HCT116 (cell line): Measurements from ENCODE around the gene IGFALS. TPM values are rescaled to one million over a fixed set of nuclear protein-coding genes. Genes with fewer than 3 reads are reported as not detected.

Experiments used
- ATAC-seq: fragments of 200-7000 bp; cut with Tn5 transposase; 2 replicates; pipeline ENCODE4 v1.9.1; 2020; ENCODE audit warnings: mild to moderate bottlenecking, moderate library complexity
- BruUV-seq: library from RNA; stranded (reverse); fragments of 400-500 nt; replicated peaks from 2 replicates; lab custom pipeline; 2021; lab: Mats Ljungman, UMichigan
- CTCF ChIA-PET: fragments of 300-600 bp; sonication (Branson Sonifier 250); formaldehyde crosslinking; loops from one replicate; lab custom pipeline; 2021; ENCODE audit warnings: antibody characterized with exemption; lab: Charles Lee
- POLR2A ChIA-PET: fragments of 300-600, 350-600 bp; sonication (Branson Sonifier 250); formaldehyde crosslinking; loops from one replicate; lab custom pipeline; 2021; ENCODE audit warnings: antibody characterized with exemption; lab: Charles Lee
- RAD21 ChIA-PET, 2 experiments: fragments of 300-600 bp; sonication (Branson Sonifier 250); formaldehyde crosslinking; loops; one replicate each; lab custom pipeline; 2023; ENCODE audit warnings: low total read pairs in 2 of 2; ENCODE audit not compliant: uncharacterized antibody in 2 of 2, unreplicated experiment in 2 of 2, low non-redundant PET in 1 of 2; lab: Charles Lee
- DNase-seq: peaks from one replicate; pipeline ENCODE4 v3.0.0-alpha.2; 2010; ENCODE audit warnings: low read depth, low spot score
- H2AFZ ChIP-seq: fragments of 200-600 bp; shearing (Covaris generic), sonication (generic); 2 replicates; pipeline ENCODE4 v1.6.1; 2017; ENCODE audit warnings: low read depth, mixed run types, mixed read lengths, antibody characterized with exemption, low read length; ENCODE audit not compliant: poor library complexity, severe bottlenecking
- H3K27ac ChIP-seq: 2 replicates; pipeline ENCODE4 v1.5.1; 2012; ENCODE audit warnings: low read depth, low read length
- H3K27me3 ChIP-seq: fragments of 200-600 bp; sonication (generic); 2 replicates; pipeline ENCODE4 v1.6.1; 2016; ENCODE audit warnings: mixed run types, low read length, mixed read lengths; ENCODE audit not compliant: insufficient read depth
- H3K36me3 ChIP-seq, 2 experiments: fragments of 200-500 bp in 1 of 2; fragments of 200-600 bp in 1 of 2; sonication (Bioruptor generic) in 1 of 2; sonication (generic) in 1 of 2; 2 replicates each; pipeline versions ENCODE4 v1.5.1 to v1.6.1; 2014 to 2016; ENCODE audit warnings: low read length in 2 of 2, inconsistent platforms in 1 of 2, mixed read lengths in 1 of 2, mixed run types in 1 of 2; ENCODE audit not compliant: insufficient read depth in 2 of 2, control insufficient read depth in 1 of 2
- H3K4me1 ChIP-seq, 2 experiments: fragments of 200-600 bp in 1 of 2; sonication (generic) in 1 of 2; 2 replicates each; pipeline versions ENCODE4 v1.5.1 to v1.6.1; 2012 to 2017; ENCODE audit warnings: low read length in 2 of 2, inconsistent platforms in 1 of 2, mild to moderate bottlenecking in 1 of 2, mixed read lengths in 1 of 2, mixed run types in 1 of 2, moderate library complexity in 1 of 2; ENCODE audit not compliant: insufficient read depth in 2 of 2, control insufficient read depth in 1 of 2
- H3K4me2 ChIP-seq: fragments of 200-600 bp; sonication (generic); 2 replicates; pipeline ENCODE4 v1.6.1; 2017; ENCODE audit warnings: mixed run types, low read length, mixed read lengths
- H3K4me3 ChIP-seq, 2 experiments: fragments of 200-600 bp in 1 of 2; sonication (generic) in 1 of 2; replicated peaks in 1 of 2; 2 replicates each; pipeline ENCODE4 v1.5.1; 2011 to 2016; ENCODE audit warnings: low read length in 2 of 2, control low read depth in 1 of 2, low read depth in 1 of 2, mild to moderate bottlenecking in 1 of 2, mixed read lengths in 1 of 2, mixed run types in 1 of 2
- H3K79me2 ChIP-seq: fragments of 200-600 bp; sonication (generic); 2 replicates; pipeline ENCODE4 v1.6.1; 2017; ENCODE audit warnings: mild to moderate bottlenecking, mixed run types, low read length, moderate library complexity, mixed read lengths; ENCODE audit not compliant: insufficient read depth
- H3K9ac ChIP-seq: fragments of 200-600 bp; sonication (generic); 2 replicates; pipeline ENCODE4 v1.6.1; 2016; ENCODE audit warnings: low read length, mixed read lengths
- H3K9me2 ChIP-seq: fragments of 200-600 bp; sonication (generic), shearing (Covaris generic); 2 replicates; pipeline ENCODE4 v1.6.1; 2017; ENCODE audit warnings: mixed run types, mild to moderate bottlenecking, moderate library complexity; ENCODE audit not compliant: insufficient read depth
- H3K9me3 ChIP-seq, 2 experiments: fragments of 200-500 bp in 1 of 2; fragments of 200-600 bp in 1 of 2; sonication (Bioruptor generic) in 1 of 2; sonication (generic) in 1 of 2; 2 replicates each; pipeline ENCODE4 v1.6.1; 2014 to 2017; ENCODE audit warnings: low read length in 2 of 2, mixed read lengths in 2 of 2, inconsistent platforms in 1 of 2, low read depth in 1 of 2, mild to moderate bottlenecking in 1 of 2, mixed run types in 1 of 2, moderate library complexity in 1 of 2; ENCODE audit not compliant: control insufficient read depth in 1 of 2, insufficient read depth in 1 of 2
- H4K20me1 ChIP-seq: fragments of 200-600 bp; sonication (generic), shearing (Covaris generic); 2 replicates; pipeline ENCODE4 v1.6.1; 2017; ENCODE audit warnings: mixed run types, mild to moderate bottlenecking, moderate library complexity; ENCODE audit not compliant: insufficient read depth
- CBX3 ChIP-seq: IDR thresholded peaks from 2 replicates; pipeline ENCODE4 v1.6.1; 2012; ENCODE audit warnings: low read depth
- CEBPB ChIP-seq: IDR thresholded peaks from 2 replicates; pipeline ENCODE4 v1.6.1; 2012; ENCODE audit warnings: low read depth
- EGR1 ChIP-seq: IDR thresholded peaks from 2 replicates; pipeline ENCODE4 v1.6.1; 2012; ENCODE audit warnings: low read depth
- ELF1 ChIP-seq: IDR thresholded peaks from 2 replicates; pipeline ENCODE4 v1.6.1; 2012; ENCODE audit warnings: low read depth, borderline replicate concordance
- EZH2 ChIP-seq: fragments of 200-600 bp; sonication (generic); IDR thresholded peaks from 2 replicates; pipeline ENCODE4 v1.6.1; 2017; ENCODE audit warnings: antibody characterized with exemption, mixed run types
- EZH2phosphoT487 ChIP-seq: fragments of 200-600 bp; IDR thresholded peaks from 2 replicates; pipeline ENCODE4 v1.6.1; 2018; ENCODE audit warnings: antibody characterized with exemption, borderline replicate concordance
- FOSL1 ChIP-seq: IDR thresholded peaks from 2 replicates; pipeline ENCODE4 v1.6.1; 2012; ENCODE audit warnings: low read depth
- POLR2A ChIP-seq: IDR thresholded peaks from 2 replicates; pipeline ENCODE4 v1.7.0; 2011; ENCODE audit warnings: borderline replicate concordance; ENCODE audit not compliant: insufficient read depth, insufficient read length; ENCODE audit errors: extremely low read depth
- RAD21 ChIP-seq: IDR thresholded peaks from 2 replicates; pipeline ENCODE4 v1.6.1; 2012; ENCODE audit warnings: low read depth, mild to moderate bottlenecking
- SIN3A ChIP-seq: IDR thresholded peaks from 2 replicates; pipeline ENCODE4 v1.6.1; 2012; ENCODE audit warnings: low read depth
- SP1 ChIP-seq: IDR thresholded peaks from 2 replicates; pipeline ENCODE4 v1.6.1; 2012; ENCODE audit warnings: low read depth
- SRF ChIP-seq: IDR thresholded peaks from 2 replicates; pipeline ENCODE4 v1.6.1; 2012; ENCODE audit warnings: low read depth
- TCF7L2 ChIP-seq: IDR thresholded peaks from 2 replicates; pipeline ENCODE4 v1.7.0; 2011; ENCODE audit warnings: borderline replicate concordance, inconsistent platforms; ENCODE audit not compliant: insufficient read depth, insufficient read length; ENCODE audit errors: extremely low read depth
- YY1 ChIP-seq: IDR thresholded peaks from 2 replicates; pipeline ENCODE4 v1.6.1; 2011; ENCODE audit warnings: low read length, low read depth, moderate library complexity, mild to moderate bottlenecking; ENCODE audit not compliant: insufficient replicate concordance; ENCODE audit errors: extremely low read depth
- ZFX ChIP-seq: fragments of 450-650 bp; IDR thresholded peaks from 2 replicates; pipeline ENCODE4 v1.6.1; 2017
- intact Hi-C: fragments of 100-400 bp; cut with micrococcal nuclease; formaldehyde crosslinking; loops from 2 replicates; pipeline ENCODE4 v1.10.0; 2022
- total RNA-seq: library from RNA; stranded (reverse); gene quantifications from one replicate; pipeline ENCODE4 v1.2.1, GENCODE V29; 2021; ENCODE audit not compliant: unreplicated experiment
- TF ChIP-seq, protein P1 (sequence below): IDR thresholded peaks from 2 replicates; pipeline ENCODE4 v1.6.1; 2012
- TF ChIP-seq, protein P2 (sequence below): IDR thresholded peaks from 2 replicates; pipeline ENCODE4 v1.6.1; 2012; ENCODE audit warnings: low read depth
- TF ChIP-seq, protein P3 (sequence below), 3 experiments: fragments of 200-600 bp in 1 of 3; sonication (generic) in 1 of 3; IDR thresholded peaks in 2 of 3; conservative IDR thresholded peaks in 1 of 3; 2 replicates each; pipeline ENCODE4 v1.5.1; 2012 to 2017; ENCODE audit warnings: low read depth in 2 of 3, low read length in 2 of 3, antibody characterized with exemption in 1 of 3, borderline replicate concordance in 1 of 3, control low read depth in 1 of 3, mild to moderate bottlenecking in 1 of 3, mixed read lengths in 1 of 3, mixed run types in 1 of 3, moderate library complexity in 1 of 3; ENCODE audit not compliant: insufficient read depth in 1 of 3
- TF ChIP-seq, protein P4 (sequence below): IDR thresholded peaks from 2 replicates; pipeline ENCODE4 v1.6.1; 2011; ENCODE audit warnings: mild to moderate bottlenecking, low read length, moderate library complexity; ENCODE audit not compliant: insufficient replicate concordance; ENCODE audit errors: extremely low read depth

The IGFALS gene
- total RNA-seq, 1 experiment from 2014 or later, result 0.10 TPM

DNA sequence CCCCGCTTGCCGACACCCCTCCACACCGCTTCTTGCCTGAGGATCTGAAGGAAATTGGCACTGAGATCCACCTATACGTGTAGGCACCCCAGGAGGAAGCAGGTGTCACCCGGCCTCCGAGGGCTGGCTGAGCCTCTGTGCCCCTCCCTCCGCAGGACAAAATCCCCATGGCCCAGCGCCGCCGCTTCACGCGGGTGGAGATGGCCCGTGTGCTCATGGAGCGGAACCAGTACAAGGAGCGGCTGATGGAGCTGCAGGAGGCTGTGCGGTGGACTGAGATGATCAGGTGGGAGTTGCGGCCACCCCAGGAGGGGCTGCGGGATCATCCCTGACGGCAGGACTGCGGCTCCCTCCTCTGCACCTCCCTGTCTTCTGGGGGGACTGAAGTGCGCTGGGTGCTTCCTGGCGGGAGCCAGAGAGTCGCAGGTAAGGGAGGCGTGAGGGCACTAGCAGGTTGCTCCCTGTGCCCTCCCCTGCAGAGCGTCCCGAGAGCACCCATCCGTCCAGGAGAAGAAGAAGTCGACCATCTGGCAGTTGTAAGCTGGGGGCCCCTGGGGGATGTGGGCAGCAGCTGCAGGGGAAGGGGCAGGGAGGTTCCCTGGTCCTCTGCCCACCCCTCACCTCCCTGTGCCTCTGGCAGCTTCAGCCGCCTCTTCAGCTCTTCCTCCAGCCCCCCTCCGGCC lies 31.2 kb downstream of the IGFALS start:
- BruUV-seq, result no TSS peak
- Histone ChIP-seq H4K20me1 (no peaks in the 10 kb centered on the region), H3K9me3 (no peaks in the 10 kb centered on the region), H3K4me1 (peaks cover 8 to 15% of the 10 kb centered on the region in 2 experiments; a peak in 3 of 4 replicates), H3K4me3 (no peak overlapping the region), H2AFZ (no peak overlapping the region), H3K36me3 (peaks cover 5 to 13% of the 10 kb centered on the region in 2 experiments; a peak in 2 of 4 replicates), H3K4me2 (no peak overlapping the region), H3K9me2 (no peaks in the 10 kb centered on the region), H3K9ac (no peak overlapping the region), H3K27ac (no peak overlapping the region), H3K79me2 (no peaks in the 10 kb centered on the region), H3K27me3 (no peaks in the 10 kb centered on the region)
- no peak for ATAC-seq
- ChIA-PET POLR2A (no interaction called here), RAD21 (no interaction called here), CTCF (no interaction called here)
- intact Hi-C loops, result no loop called here
- TF ChIP-seq RAD21 (no peak), FOSL1 (no peak), CEBPB (no peak), EZH2 (no peak), SRF (no peak), EGR1 (no peak), YY1 (no peak), SIN3A (no peak), TCF7L2 (no peak), ZFX (no peak), EZH2phosphoT487 (no peak), SP1 (no peak), ELF1 (no peak), POLR2A (no peak), CBX3 (no peak)
- TF ChIP-seq, protein P1, sequence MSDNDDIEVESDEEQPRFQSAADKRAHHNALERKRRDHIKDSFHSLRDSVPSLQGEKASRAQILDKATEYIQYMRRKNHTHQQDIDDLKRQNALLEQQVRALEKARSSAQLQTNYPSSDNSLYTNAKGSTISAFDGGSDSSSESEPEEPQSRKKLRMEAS, result no peak
- TF ChIP-seq, protein P2, sequence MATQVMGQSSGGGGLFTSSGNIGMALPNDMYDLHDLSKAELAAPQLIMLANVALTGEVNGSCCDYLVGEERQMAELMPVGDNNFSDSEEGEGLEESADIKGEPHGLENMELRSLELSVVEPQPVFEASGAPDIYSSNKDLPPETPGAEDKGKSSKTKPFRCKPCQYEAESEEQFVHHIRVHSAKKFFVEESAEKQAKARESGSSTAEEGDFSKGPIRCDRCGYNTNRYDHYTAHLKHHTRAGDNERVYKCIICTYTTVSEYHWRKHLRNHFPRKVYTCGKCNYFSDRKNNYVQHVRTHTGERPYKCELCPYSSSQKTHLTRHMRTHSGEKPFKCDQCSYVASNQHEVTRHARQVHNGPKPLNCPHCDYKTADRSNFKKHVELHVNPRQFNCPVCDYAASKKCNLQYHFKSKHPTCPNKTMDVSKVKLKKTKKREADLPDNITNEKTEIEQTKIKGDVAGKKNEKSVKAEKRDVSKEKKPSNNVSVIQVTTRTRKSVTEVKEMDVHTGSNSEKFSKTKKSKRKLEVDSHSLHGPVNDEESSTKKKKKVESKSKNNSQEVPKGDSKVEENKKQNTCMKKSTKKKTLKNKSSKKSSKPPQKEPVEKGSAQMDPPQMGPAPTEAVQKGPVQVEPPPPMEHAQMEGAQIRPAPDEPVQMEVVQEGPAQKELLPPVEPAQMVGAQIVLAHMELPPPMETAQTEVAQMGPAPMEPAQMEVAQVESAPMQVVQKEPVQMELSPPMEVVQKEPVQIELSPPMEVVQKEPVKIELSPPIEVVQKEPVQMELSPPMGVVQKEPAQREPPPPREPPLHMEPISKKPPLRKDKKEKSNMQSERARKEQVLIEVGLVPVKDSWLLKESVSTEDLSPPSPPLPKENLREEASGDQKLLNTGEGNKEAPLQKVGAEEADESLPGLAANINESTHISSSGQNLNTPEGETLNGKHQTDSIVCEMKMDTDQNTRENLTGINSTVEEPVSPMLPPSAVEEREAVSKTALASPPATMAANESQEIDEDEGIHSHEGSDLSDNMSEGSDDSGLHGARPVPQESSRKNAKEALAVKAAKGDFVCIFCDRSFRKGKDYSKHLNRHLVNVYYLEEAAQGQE, result no peak
- TF ChIP-seq, protein P3, sequence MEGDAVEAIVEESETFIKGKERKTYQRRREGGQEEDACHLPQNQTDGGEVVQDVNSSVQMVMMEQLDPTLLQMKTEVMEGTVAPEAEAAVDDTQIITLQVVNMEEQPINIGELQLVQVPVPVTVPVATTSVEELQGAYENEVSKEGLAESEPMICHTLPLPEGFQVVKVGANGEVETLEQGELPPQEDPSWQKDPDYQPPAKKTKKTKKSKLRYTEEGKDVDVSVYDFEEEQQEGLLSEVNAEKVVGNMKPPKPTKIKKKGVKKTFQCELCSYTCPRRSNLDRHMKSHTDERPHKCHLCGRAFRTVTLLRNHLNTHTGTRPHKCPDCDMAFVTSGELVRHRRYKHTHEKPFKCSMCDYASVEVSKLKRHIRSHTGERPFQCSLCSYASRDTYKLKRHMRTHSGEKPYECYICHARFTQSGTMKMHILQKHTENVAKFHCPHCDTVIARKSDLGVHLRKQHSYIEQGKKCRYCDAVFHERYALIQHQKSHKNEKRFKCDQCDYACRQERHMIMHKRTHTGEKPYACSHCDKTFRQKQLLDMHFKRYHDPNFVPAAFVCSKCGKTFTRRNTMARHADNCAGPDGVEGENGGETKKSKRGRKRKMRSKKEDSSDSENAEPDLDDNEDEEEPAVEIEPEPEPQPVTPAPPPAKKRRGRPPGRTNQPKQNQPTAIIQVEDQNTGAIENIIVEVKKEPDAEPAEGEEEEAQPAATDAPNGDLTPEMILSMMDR (IDR thresholded peaks at IDR 0.05 in 2 of 3, conservative IDR thresholded peaks at IDR 0.05 in 1 of 3; ENCODE audit: borderline replicate concordance in 1 of 3, insufficient read depth in 1 of 3, low read depth in 2 of 3, low read length in 2 of 3), result no peak
- TF ChIP-seq, protein P4, sequence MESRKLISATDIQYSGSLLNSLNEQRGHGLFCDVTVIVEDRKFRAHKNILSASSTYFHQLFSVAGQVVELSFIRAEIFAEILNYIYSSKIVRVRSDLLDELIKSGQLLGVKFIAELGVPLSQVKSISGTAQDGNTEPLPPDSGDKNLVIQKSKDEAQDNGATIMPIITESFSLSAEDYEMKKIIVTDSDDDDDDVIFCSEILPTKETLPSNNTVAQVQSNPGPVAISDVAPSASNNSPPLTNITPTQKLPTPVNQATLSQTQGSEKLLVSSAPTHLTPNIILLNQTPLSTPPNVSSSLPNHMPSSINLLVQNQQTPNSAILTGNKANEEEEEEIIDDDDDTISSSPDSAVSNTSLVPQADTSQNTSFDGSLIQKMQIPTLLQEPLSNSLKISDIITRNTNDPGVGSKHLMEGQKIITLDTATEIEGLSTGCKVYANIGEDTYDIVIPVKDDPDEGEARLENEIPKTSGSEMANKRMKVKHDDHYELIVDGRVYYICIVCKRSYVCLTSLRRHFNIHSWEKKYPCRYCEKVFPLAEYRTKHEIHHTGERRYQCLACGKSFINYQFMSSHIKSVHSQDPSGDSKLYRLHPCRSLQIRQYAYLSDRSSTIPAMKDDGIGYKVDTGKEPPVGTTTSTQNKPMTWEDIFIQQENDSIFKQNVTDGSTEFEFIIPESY, result no peak
- no peak for DNase-seq
